Measurements from ENCODE around the gene DPP6. TPM values are rescaled to one million over a fixed set of nuclear protein-coding genes. Genes with fewer than 3 reads are reported as not detected.

Gene DPP6
- polyA plus RNA-seq, 3 donors: 0.06 to 0.68 TPM; not detected in 1

DNA sequence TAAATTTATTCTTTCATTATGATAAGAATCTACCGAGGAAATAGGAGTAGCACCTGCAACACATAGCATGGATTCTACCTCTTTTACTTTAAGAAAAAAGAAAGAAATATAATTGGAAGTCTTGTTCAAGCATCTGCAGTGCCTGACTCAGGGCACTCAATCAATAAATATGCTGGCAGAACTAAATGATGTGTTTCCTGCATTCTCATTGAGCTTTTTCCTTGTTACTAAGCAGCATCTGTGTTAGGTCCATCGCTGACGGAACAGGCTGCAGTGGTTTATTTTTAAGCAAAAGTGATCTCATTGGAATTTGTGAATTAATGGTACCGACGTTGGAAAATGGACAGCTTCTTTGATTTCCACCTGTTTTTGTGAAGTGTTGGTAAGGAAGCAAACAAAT, 417.5 kb downstream of the DPP6 start:
- 35 to 72% (median 70%) methylated on average over 5 of the region's 5 CpGs for WGBS, 3 donors

DNA sequence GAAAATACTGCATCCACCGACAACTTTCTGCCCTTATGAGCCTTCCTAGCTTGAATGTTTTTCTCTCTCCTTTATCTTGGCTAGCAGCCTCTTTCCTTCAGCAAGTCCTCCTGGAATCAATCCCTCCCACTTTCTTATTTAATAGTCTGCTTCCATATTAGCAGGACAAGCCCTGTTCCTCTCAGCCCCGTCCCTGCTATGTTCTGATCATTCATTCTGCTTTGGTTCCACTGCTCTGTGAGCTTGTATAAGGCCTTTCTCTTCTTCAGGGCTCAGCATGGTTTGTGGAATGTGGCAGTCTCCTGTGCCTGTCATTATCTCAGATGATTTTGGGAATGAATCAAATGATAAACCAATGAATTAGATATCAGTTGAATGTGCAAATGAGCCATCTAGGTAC, 420.1 kb downstream of the DPP6 start:
- 39 to 55% (median 52%) methylated on average over 2 of the region's 2 CpGs for WGBS, 3 donors
- no peak overlapping the region for H3K27ac ChIP-seq (ENCODE audit: low read depth, low read length)

More for the DNA sequence above, 417.5 kb downstream of the DPP6 start:
- H3K27ac ChIP-seq (ENCODE audit: low read depth, low read length): no peak overlapping the region

DNA sequence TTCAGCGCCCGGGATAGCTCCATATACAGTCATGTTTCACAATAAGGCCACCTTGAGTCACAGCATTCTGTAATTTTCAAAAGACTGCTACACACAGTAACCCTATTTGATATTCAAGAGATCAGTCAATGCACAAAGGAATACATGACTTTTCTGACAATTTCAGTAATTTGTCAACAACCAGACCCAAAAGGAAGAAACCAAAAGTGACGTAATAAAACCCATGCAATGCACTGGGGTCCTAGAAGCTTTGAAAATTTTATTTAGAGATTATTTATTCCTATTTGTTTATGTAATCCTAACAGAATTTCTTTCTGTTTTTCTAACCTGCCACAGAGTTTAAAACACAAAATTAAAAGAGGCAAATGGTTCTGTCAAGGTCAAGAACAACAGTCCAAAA, 421.2 kb downstream of the DPP6 start:
- H3K27ac ChIP-seq (ENCODE audit: low read depth, low read length): no peak overlapping the region
- 80 to 88% (median 81%) methylated on average over 3 of the region's 3 CpGs for WGBS, 3 donors

DNA sequence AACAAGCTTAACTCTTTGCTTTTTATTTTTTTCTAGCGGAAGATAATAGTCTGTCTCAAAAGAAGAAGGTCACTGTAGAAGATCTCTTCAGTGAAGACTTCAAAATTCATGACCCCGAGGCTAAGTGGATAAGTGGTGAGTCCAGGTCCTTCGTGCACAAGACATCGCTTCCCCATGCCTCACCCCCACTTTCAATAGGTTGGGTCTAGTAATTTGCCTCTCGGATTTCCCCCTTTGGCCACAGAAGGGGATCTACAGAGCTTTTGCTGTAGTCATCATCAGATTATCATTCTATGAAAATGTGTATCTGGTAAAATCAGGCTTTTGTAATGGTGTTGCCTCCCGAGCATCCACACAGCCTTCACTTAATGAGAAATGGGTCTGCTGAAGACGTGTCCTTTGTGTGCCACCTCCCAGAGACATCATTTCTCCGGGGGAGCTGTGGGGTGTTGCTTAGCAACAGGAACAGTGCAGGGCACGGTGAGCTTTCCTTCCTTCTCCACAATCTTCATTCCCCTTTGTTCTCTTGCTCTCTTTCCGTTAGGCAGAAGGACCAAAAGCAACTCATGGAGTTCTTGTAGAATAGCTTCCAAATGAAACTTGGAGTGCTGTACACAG, 422.8 kb downstream of the DPP6 start:
- no peak overlapping the region for H3K27ac ChIP-seq (ENCODE audit: low read depth, low read length)
- WGBS, 3 donors: 47 to 54% (median 49%) methylated on average over 10 of the region's 10 CpGs

DNA sequence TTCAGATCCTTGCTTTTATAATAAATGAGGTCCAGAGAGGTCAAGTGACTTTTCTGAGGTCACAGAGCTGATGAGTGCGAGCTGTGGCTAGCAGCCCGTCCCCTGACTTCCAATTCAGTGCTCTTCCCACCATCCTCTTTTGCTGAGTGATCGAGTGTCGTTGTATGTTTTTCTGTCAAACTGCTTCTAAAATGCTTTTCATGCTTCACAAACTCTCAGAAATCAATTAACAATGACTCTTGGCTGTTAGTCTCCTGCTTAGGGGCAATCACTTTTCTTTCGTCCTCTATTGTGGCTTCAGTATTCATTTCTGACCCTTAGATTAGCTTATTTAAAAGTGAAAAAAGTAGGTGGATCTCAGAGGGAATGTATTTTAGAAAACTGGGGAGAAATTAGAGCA, 423.7 kb downstream of the DPP6 start:
- 33 to 56% (median 41%) methylated on average over 5 of the region's 5 CpGs for WGBS, 3 donors

DNA sequence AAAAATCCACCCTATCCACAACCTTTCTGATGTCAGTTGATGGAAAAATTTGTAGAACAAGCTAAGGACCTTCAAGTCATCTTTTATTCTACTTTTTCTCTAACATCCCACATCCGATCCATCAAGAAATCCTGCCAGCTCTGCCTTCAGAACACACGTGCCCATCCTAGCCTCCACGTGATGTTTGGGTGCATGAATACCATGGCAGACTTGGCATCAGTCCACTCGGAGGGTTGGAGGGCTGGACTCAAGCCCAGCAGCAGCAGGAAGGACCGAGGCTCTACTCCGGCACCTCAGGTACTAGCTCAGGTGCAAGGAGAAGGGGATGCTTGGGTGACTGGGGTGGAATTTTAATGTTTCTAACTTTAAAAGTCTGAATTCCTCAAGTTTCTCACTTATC, 428.6 kb downstream of the DPP6 start:
- H3K27ac ChIP-seq (ENCODE audit: low read depth, low read length): no peak overlapping the region
- 55 to 67% (median 65%) methylated on average over 6 of the region's 6 CpGs for WGBS, 3 donors

More for the DNA sequence above, 423.7 kb downstream of the DPP6 start:
- no peak overlapping the region for H3K27ac ChIP-seq (ENCODE audit: low read depth, low read length)

DNA sequence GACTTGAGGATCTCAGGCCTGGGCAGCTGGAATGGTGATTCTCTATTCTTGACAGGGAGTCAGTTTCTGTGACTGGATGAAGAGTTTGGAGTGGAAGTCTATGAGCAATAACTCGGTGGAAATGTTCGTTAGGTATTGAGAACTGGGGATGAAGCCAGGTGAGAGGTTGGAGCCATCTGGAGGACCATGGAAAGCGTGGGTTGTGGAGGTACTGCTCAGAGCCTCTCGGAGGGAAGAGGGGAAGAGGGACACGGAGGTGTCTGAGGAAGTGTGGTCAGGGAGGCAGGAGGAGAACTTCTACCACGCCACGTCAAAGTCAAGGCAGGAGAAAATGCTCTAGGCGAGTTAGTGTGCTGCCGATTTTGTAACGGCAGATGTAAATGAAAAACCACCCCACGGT, 430.7 kb downstream of the DPP6 start:
- H3K27ac ChIP-seq (ENCODE audit: low read depth, low read length): no peak overlapping the region
- WGBS, 3 donors: 85 to 92% (median 86%) methylated on average over 11 of the region's 11 CpGs

DNA sequence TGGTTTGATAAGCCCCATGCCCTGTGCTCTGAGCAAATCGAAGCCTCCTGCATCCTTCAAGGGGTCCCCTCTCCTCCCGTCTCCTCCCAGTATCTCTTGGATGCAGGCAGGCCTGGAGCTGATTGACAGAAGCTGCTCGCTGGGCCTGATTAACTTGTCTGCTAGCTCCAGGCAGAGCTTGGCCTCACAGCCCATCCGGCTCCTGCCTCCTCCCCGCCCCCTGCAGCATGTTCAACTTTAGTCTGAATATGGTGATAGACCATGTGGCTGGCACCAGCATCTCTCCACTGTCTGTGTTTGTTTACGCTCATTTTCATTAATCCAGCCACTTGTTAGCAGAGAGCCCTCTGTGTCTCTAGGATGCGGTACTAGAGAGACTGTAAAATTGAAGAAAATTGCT, 432.2 kb downstream of the DPP6 start:
- 43 to 51% (median 50%) methylated on average over 7 of the region's 7 CpGs for WGBS, 3 donors
- H3K27ac ChIP-seq (ENCODE audit: low read depth, low read length): no peak overlapping the region

DNA sequence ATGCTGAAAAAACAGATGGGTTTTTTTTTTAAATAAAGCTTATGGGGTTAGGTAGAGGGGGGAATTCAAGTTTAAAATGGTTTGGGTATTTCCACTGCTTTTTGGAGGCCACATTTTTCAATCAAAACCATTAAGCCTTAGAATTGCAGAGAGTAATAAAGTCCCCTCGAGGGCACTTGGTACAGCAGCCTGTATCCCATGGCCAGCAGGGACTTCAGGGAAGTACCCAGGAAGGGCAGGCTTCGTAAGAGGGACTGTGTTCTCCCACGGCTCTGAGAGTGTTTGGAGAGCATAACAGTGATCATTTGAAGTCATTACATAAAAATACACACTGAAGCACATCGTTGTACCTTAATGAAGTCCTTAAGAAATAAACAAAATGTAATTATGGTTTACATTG, 432.7 kb downstream of the DPP6 start:
- 42 to 56% (median 52%) methylated on average over 4 of the region's 4 CpGs for WGBS, 3 donors
- no peak overlapping the region for H3K27ac ChIP-seq (ENCODE audit: low read depth, low read length)

DNA sequence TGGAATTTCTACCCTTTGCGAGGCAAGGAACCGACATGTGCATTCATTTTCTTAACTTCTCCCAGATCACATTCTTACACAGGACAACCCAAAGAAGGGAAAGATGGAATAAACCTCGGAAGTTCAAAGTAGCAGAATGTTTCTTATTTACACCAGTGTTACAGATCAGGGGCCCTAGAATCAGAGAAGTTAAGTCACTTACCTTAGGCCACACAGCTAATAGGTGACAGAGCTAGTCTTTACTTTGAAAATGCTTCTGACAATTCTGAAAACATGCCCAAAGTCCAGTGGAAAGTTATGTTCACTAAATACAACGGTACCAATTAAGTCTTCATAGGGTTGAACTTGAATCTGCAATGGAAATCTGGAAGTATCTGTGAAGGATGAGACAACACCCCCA, 437.7 kb downstream of the DPP6 start:
- 80 to 85% (median 82%) methylated on average over 4 of the region's 4 CpGs for WGBS, 3 donors
- H3K27ac ChIP-seq (ENCODE audit: low read depth, low read length): no peak overlapping the region

DNA sequence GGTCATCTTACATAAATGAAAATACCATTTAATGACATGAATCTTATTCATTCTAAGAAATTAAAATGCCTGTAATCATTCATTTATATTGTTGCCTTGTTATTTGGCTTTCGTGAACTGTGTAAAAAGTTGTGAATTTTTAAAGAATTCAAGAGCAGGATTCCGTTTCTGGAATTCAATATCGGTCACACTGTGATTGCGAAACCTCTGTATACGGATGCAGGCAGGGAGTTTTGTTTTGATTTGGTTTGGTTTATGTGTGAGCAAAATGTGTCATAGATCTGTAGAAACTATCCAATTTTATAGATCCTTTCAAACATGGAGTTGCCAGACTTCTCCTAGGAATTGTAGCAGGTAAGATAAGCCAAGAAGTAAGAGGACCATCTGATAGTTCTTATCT, 441.4 kb downstream of the DPP6 start:
- WGBS, 3 donors: 66 to 85% (median 76%) methylated on average over 5 of the region's 5 CpGs
- no peak overlapping the region for H3K27ac ChIP-seq (ENCODE audit: low read depth, low read length)

DNA sequence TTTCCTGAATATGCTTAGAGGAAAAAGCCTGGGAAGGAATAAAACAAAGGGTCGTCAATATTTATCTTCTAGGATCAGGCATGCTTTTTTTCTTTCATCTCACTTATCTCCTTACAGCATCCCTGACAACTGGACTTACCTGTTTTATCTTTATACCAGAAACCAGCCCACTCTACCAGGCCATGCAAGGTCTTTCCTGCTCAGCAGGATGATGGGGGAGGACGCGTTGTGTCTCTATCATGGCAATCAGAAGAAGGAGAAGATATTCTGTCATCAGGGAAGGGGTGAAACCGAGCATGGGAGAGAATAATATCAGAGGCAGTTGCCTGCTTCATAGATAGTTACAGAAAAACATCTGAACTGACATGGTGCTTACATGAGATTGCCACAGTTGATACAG, 445.6 kb downstream of the DPP6 start:
- H3K27ac ChIP-seq (ENCODE audit: low read depth, low read length): no peak overlapping the region
- WGBS, 3 donors: 63 to 70% (median 65%) methylated on average over 4 of the region's 4 CpGs

DNA sequence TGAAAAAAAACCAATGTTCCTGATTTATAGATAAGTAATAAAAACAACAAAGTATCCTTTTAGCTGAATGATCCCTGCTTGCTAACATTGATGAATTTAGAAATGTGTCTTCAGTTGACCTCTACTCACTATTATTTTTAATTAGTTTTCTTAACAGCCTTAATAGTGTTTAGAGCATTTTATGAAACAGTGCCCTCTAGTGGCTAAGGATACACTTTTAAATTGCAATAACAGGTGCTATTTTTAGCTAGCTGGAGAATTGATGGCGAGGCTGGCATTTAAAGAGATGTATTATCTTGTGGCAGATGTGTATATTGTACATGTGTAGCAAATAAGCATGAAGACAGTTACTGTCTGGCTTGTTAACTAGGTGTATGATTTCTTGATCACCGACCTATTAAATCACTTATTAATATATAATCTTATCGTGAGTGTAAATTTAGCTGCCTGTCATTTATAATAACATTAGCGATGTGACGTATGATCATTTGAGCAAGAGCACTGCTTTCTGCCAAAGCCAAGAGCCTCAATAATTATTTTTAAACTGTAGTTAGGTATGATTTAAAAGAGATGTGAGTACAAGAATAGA, 451.9 kb downstream of the DPP6 start:
- H3K27ac ChIP-seq (ENCODE audit: low read depth, low read length): no peak overlapping the region
- 27 to 48% (median 41%) methylated on average over 5 of the region's 5 CpGs for WGBS, 3 donors

DNA sequence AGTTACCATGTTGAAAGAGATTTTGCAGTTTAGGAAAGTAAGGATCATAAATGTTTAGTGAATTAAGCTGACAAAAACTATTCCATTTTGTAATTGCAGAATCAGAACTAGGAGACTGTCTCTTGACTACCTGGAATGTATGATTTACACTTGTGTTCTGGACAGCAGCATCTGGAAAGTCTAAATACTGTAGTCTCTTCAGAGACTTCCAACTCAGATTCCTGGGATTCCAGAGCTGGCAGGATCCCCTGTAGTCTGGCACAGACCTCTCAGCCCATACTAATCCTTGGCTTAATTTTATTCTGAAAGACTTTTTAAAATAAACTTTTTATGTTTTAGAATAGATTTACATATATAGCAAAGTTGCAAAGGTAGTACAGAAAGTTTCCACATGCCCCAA, 452.7 kb downstream of the DPP6 start:
- no peak overlapping the region for H3K27ac ChIP-seq (ENCODE audit: low read depth, low read length)

DNA sequence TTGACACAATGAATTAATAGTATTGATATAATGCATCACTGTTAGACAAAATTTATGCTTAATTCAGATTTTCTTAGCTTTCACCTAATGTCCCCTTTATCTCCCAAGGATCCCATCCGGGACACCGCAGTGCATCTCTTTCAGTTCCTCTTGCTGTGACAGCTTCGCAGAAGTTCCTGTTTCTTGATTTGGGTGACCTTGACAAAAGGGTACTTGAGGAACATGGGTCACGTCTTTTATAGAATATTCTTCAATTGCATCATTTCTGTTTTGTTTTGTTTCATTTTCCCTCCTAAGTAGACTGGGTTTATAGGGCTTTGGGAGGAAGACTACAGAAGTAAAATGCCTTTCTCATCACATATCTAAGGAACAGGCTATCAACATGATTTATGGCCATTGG, 453.2 kb downstream of the DPP6 start:
- H3K27ac ChIP-seq (ENCODE audit: low read depth, low read length): no peak overlapping the region
- 56 to 69% (median 64%) methylated on average over 4 of the region's 4 CpGs for WGBS, 3 donors

DNA sequence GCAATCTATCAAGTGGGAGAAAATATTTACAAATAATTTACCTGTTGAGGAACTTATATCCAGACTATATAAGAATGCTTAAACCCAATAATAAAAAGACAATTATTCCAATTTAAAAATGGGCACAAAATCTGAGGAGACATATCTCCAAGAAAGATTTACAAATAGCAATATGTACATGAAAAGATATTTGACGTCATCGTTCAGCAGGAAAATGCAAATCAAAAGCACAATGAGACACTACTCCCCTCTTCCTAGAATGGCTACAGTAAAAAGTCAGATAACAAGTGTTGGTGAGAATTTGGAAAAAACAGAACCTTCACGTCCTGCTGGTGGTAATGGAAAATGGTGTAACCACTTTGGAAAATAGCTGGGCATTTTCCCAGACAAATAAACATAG, 457.0 kb downstream of the DPP6 start:
- no peak overlapping the region for H3K27ac ChIP-seq (ENCODE audit: low read depth, low read length)
- 79 to 90% (median 87%) methylated on average over 3 of the region's 3 CpGs for WGBS, 3 donors

DNA sequence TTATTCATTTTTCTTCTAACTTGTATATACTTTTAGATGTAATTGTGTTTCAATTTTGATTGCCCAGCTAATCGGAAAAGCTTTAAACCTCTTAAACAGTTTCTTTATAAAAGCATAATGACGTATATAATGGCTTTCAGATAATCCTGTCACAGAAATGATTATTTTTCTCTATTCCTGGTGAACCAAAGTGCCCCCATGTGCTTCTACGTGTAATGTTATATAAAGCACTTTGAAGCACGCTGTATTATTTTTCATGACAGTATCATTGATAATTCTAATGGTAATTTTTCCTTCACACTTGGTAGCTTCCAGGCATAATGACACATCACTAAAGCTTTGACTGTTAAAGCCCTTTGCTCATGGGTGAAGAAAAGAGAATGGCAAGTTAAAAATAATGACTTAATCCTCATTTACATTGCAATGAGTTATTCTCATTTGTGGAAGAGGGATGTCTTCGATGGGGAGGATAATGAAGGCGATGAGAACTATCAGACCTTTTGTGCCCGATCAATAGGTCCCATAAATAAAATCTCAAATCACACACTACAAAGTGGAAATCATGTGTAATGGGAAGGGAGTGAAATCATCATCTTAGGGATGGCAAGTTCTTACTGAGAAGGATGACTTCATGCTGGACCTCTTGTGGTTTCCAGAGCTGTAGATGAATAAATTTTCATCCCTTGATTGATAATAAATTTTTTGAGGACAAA, 460.1 kb downstream of the DPP6 start:
- WGBS, 3 donors: 69 to 77% (median 74%) methylated on average over 7 of the region's 7 CpGs
- H3K27ac ChIP-seq (ENCODE audit: low read depth, low read length): no peak overlapping the region

DNA sequence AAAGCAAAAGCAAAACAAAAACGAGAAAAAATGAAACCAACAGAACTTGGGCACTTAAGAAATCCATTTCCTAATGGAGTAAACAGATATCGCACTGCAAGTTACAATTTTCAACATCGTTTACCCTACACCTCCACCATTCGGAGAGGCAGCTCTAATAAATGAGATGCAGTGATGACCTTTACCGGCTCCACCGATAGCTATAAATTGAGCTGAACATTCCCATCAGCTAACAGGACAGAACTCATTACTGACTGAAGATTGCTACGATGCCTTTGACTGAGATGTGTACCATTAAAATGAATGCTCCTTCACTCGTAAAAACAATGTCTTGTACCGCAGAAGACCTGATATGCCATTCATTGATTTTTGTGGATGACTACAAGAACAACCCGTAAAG, 465.6 kb downstream of the DPP6 start:
- H3K27ac ChIP-seq (ENCODE audit: low read depth, low read length): no peak overlapping the region
- 60 to 77% (median 69%) methylated on average over 10 of the region's 10 CpGs for WGBS, 3 donors

DNA sequence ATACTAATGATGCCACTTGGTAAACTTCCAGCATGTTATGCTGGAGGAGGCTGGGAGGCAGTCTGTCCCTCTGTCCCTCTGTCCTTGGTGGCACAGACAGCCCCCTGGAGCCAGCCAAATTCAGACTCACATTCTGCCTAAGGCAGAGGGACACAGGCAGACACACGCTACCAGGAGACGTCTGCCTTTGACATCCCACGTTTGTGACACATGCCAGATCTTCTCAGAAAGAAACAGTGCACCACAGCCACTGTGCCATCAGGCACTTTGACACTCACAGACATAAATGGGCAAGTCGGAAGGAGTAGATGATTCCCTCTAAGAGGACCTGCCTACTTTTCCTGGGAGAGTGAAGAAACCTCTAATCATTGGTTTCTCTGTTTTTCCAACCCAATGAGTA, 467.0 kb downstream of the DPP6 start:
- H3K27ac ChIP-seq (ENCODE audit: low read depth, low read length): no peak overlapping the region
- 61 to 79% (median 69%) methylated on average over 4 of the region's 4 CpGs for WGBS, 3 donors

DNA sequence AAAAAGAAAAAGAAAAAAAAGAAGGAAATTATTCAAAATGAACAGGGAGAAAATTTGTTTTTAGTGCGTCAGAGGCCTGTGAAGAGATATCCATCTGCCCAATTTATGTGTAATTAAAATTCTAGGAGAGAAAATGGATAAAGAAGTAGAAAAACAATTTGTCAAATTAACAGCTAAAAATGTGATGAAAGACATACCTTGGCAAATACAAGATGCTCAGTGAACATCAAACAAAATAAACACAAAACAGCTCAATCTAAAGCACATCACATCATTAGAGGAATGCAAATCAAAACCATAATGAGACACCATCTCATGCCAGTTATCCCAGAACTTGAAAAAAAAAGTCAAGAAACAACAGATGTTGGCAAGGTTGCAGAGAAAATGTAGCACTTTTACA, 477.9 kb downstream of the DPP6 start:
- no peak overlapping the region for H3K27ac ChIP-seq (ENCODE audit: low read depth, low read length)
- WGBS, 3 donors: 91 to 100% (median 97%) methylated on average over 1 of the region's 1 CpG
